GM12891 (cell line): Measurements from ENCODE around the gene GRAMD1B.

Experiments
- DNase-seq: peaks from one replicate; pipeline ENCODE4 v3.0.0; 2011; ENCODE audit warnings: low spot score; ENCODE audit not compliant: insufficient read length
- FAIRE-seq: peaks from 2 replicates; lab custom pipeline; 2011; peaks lifted over from hg19 to GRCh38; lab: Jason Lieb, UNC
- PAX5 ChIP-seq: IDR thresholded peaks from 2 replicates; pipeline ENCODE4 v1.6.1; 2011; ENCODE audit warnings: low read length, moderate library complexity, mild to moderate bottlenecking; ENCODE audit not compliant: insufficient read depth, severe bottlenecking
- POLR2A ChIP-seq: IDR thresholded peaks from 2 replicates; pipeline ENCODE4 v1.6.1; 2011; ENCODE audit warnings: low read depth, low read length, control low read depth
- POLR2AphosphoS5 ChIP-seq: IDR thresholded peaks from 2 replicates; pipeline ENCODE4 v1.6.1; 2011; ENCODE audit warnings: low read depth, low read length, control low read depth
- POU2F2 ChIP-seq: IDR thresholded peaks from 2 replicates; pipeline ENCODE4 v1.6.1; 2011; ENCODE audit warnings: low read depth, mild to moderate bottlenecking, control low read depth, low read length, moderate library complexity
- SPI1 ChIP-seq: IDR thresholded peaks from 2 replicates; pipeline ENCODE4 v1.6.1; 2011; ENCODE audit warnings: low read depth, low read length, control low read depth
- TAF1 ChIP-seq: IDR thresholded peaks from 2 replicates; pipeline ENCODE4 v1.6.1; 2011; ENCODE audit warnings: low read depth, low read length, control low read depth

The GRAMD1B gene

DNA sequence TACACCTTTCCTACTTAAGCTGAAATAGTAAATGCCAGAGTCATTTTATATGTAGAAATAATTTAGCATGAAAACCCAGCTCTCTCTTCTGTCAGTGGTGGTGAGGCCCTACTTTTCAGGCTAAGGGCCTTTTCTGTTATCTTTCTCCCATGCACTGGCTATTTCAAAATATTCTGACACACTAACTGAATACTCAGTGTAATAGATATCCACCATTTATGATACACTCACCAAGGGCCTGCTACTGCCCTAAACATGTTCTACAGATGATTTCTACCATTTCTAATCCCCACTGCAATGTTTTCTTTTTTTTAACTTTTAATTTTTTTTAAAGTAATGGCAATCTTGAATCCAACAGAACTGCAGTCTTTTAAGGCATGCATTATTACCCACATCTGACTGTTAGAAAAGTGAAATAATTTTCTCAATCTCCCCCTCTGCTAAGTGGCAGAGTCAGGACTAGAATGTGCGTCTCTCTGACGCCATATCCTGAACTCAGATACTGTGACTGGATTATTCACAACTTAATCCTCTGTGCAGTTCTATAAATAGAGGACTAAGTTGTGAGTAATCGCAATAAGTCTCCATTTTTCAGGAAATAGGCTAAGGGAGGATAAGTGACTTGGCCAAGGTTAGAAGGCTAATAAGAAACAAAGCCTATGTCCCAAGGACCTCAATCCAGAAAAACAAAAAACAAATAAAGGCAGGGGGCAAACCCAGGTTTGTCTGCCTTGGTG is 44.0 kb downstream of the GRAMD1B start:
- no peak for TF ChIP-seq TAF1
- TF ChIP-seq SPI1: no peak
- TF ChIP-seq POLR2A: no peak
- TF ChIP-seq POLR2AphosphoS5: no peak
- no peak for TF ChIP-seq POU2F2
- no peak for TF ChIP-seq PAX5
- no peak for DNase-seq
- no peak for FAIRE-seq

DNA sequence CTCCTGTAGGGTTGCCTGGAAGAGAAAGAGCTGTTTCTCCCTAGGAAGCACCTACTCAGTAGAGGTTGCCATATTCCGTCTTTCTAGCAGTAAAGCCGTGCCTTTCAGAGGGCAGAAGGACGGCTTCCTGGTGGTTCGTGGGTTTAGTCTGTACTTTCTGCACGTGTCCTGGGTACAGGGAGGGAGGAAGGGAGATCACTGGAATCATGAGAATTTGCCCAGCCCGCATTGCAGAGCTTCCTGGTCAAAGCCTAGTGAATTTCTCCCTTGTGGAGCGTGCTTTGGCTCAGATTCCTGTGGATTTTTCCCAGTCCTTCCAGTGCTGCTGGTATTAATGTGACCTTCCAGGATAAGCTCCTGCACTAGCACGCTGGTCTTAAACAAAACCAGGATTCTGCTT is 44.9 kb downstream of the GRAMD1B start:
- FAIRE-seq (no peak), DNase-seq (no peak)
- no peak for TF ChIP-seq SPI1
- no peak for TF ChIP-seq POLR2AphosphoS5

DNA sequence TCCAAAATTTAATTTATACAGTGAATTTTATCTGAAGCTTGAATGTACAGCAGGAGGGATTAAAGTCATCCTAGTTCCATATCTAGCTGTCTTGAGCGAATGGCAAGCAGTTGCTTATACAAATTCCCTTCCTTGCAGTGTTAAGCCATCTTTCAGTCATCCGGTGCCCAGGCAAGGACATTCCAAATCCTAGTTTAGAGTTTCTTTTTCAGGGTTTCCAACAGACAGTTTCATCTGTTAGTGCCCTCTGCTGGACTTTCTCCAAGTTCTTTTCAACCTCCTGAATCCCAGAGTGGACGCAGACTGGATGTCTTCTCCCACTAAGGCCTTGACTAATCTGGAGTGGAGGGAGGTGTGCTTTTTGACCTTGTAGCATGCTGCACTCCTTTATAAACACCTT is 45.4 kb downstream of the GRAMD1B start:
- no peak for DNase-seq
- no peak for FAIRE-seq
- TF ChIP-seq TAF1 (no peak), SPI1 (no peak), POU2F2 (no peak), POLR2AphosphoS5 (no peak), PAX5 (no peak), POLR2A (no peak)

DNA sequence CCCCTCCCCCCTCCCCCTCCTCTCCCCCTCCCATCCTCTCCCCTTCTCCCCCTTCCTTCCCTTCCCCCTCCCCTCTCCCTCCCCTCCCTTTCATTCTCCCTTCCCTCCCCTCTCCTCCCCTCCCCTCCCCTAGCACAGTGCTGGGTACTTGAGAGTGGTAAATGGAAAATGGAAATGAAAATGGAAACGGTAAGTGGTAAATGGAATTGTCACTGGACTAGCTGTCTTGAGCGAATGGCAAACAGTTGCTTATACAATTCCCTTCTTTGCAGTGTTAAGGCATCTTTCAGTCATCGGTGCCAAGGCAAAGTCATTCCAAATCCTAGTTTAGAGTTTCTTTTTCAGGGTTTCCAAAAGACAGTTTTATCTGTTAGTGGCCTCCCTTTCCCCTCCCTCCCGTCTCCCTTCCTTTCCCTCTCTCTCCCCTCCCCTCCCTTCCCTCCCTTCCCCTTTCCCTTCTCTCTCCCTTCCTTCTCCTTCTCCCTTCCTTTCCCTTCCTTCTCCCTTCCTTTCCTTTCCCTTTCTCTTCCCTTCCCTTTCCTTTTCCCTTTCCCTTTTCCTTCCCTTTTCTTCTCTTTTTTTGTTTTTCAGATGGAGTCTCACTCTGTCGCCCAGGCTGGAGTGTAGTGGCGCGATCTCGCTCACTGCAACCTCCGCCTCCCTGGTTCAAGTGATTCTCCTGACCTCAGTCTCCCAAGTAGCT is 47.3 kb downstream of the GRAMD1B start:
- FAIRE-seq: peak; percentile 70
- no peak for DNase-seq

DNA sequence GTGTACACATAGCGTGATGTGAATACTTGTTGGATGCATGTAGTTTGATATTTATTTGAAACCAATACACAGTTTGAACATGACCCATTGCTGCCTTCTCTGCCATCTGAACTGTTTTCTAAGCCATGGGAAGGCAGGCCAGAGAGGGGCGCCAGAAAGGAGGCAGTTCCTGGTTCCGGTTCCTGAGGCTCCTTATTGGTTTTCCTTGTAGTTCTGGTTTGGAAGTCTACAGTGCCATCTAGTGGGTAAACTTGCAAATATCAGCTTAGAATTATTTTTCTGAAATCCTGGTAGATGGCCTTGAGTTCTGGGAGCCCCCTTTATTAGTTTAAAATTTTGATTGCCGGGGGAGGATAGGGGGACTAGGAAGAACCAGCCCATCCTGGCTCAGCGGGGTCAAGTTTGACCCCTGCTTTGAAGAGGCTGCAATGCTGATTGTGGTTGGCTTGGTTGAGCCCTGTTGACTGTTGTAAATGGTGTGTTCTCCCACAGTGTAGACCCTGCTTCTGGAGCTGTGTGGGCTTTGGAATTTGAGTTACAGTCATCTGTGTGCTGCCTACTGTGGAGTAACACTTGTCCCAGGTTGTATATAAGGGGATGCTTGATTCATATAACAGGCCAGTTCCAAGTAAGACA is 48.4 kb downstream of the GRAMD1B start:
- no peak for DNase-seq
- FAIRE-seq: no peak
- TF ChIP-seq POLR2A (no peak), TAF1 (no peak), PAX5 (no peak), POLR2AphosphoS5 (no peak), SPI1 (peak; percentile 58)

More for the DNA sequence above, 47.3 kb downstream of the GRAMD1B start:
- TF ChIP-seq PAX5 (no peak), POU2F2 (no peak), POLR2A (no peak), POLR2AphosphoS5 (no peak), TAF1 (no peak), SPI1 (no peak)

DNA sequence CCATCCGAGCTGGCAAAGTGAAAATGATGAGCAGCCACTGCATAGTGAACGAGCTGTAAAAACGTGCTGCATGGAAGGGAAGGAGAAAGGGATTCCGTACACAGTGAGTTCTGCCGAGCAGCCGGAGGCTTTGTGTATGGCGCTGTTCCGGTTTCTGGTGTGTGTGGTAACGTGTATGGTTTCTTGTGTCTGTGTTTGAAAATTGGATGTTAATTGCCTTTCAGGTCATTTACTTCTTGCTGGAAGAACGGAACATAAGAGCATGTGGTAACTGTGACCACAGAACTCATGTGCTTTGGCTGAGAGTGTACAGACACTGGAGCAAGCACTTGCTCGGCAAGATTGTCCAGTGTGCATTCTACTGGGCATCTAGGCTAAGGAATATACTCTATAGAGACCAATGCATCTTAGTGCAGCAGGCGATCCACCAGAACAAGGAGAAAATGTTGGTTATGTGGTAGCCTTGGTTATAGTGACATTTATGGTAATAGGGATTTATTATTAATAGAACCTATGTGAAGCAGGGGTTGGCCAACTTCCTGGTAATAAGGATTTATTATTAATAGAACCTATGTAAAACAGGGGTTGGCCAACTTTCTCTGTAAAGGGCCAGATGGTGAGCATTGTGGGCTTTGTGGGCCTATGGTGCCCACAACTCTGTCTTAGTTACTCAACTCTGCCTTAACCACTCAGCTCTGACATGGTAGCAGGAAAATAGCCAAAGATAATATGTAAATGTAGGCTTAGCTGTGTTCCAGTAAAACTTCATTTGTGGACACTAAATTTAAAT is 49.2 kb downstream of the GRAMD1B start:
- TF ChIP-seq POU2F2 (peak; percentile 95), PAX5 (no peak), POLR2AphosphoS5 (no peak), TAF1 (no peak), SPI1 (peak; percentile 64), POLR2A (no peak)
- peak; percentile 96 for FAIRE-seq
- no peak for DNase-seq

DNA sequence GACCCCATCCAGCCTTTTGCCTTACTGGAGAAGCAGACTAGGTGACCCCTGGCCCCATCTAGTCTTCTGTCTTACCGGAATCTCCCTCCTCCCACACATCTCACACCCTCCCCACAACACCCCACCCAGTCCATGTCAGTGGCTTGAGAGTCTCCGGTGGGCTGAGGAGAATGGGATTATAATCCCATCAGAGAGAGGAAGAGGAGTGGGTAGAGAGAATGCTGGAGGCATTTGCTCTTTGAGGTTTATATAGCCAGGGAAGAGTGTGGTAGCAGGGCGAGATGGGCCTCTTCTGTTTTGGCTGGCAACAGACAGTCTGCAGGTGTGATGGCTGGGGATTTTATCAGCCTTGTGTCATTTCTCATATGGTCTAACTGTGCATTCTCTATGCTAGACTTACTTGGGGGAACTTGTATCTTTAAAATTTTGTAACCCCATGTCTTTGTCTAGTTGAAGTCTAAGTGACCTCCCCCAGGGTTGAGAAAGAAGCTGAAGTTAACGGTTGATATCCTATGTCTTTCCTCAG is 50.3 kb downstream of the GRAMD1B start:
- DNase-seq: no peak
- peak; percentile 90 for FAIRE-seq
- no peak for TF ChIP-seq SPI1
- TF ChIP-seq POLR2AphosphoS5: no peak
- peak; percentile 17; the same call in 1 of the 2 replicates for TF ChIP-seq POU2F2

DNA sequence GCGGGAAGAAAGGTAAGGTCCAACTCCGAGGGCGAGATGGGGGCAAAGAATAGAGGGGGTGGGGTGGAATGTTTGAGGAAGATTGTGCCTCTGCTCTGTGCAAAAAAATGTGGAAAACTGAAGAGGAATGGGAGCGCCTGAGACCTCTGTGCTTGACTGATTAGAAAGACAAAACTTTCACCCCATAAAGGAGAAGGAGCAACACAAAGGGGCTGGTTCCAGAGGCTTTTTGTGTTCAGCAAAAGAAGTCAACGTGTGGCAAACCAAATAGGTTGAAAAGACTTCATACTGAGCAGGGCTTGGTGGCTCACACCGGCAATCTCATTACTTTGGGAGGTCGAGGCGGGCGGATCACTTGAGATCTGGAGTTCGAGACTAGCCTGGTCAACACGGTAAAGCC is 50.8 kb downstream of the GRAMD1B start:
- no peak for TF ChIP-seq SPI1
- no peak for TF ChIP-seq POU2F2
- TF ChIP-seq TAF1: no peak
- FAIRE-seq (no peak), DNase-seq (no peak)

DNA sequence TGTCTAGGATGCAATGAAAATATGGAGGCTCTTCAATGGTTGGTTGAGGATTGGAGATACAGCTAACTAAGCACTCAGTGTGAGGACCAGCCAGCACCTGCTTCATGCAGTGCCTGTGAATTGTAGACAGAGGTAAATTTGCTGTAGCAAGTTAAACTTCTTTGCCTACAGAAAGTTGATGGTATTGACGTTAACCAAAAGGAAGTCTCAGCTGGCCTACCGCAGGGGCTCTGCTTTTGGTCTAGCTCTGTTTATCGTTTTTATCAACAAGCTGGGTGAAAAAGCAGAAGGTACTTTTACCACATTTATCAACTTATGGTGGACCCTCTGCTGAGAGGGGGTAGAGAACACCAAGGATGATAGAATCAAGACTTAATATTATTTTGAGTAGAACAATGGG is 51.6 kb downstream of the GRAMD1B start:
- TF ChIP-seq TAF1 (no peak), SPI1 (0 out of 2 replicates have a peak, but pooled peaks have one; percentile 19)
- FAIRE-seq: peak; percentile 93
- DNase-seq: no peak
